Parathyroid adenoma (tissue), 2 donors: ENCODE measurements around the gene C16orf96.

Source experiments
- H2AFZ ChIP-seq: fragments of 300-600 bp; sonication (generic); one replicate; pipeline ENCODE4 v1.7.0; 2017; ENCODE audit warnings: antibody characterized with exemption, mild to moderate bottlenecking
- H3K27ac ChIP-seq: fragments of 300-600 bp; sonication (generic); one replicate; pipeline ENCODE4 v1.7.0; 2017
- H3K27me3 ChIP-seq: fragments of 300-600 bp; sonication (generic); one replicate; pipeline ENCODE4 v1.7.0; 2017; ENCODE audit warnings: low read length; ENCODE audit not compliant: control insufficient read depth, insufficient read depth
- H3K36me3 ChIP-seq: fragments of 300-600 bp; sonication (generic); one replicate; pipeline ENCODE4 v1.7.0; 2017; ENCODE audit warnings: low read length; ENCODE audit not compliant: control insufficient read depth, insufficient read depth
- H3K4me1 ChIP-seq: fragments of 300-600 bp; sonication (generic); one replicate; pipeline ENCODE4 v1.7.0; 2017; ENCODE audit warnings: control low read depth
- H3K4me2 ChIP-seq: fragments of 300-600 bp; sonication (generic); one replicate; pipeline ENCODE4 v1.7.0; 2017; ENCODE audit warnings: low read length
- H3K4me3 ChIP-seq: fragments of 300-600 bp; sonication (generic); one replicate; pipeline ENCODE4 v1.7.0; 2017; ENCODE audit warnings: low read depth, low read length
- H3K79me2 ChIP-seq: fragments of 300-600 bp; sonication (generic); one replicate; pipeline ENCODE4 v1.7.0; 2017; ENCODE audit warnings: control low read depth
- H3K9ac ChIP-seq: fragments of 300-600 bp; sonication (generic); one replicate; pipeline ENCODE4 v1.7.0; 2017; ENCODE audit warnings: mild to moderate bottlenecking
- H3K9me3 ChIP-seq: fragments of 300-600 bp; sonication (generic); one replicate; pipeline ENCODE4 v1.7.0; 2017; ENCODE audit warnings: low read length; ENCODE audit not compliant: control insufficient read depth
- CTCF ChIP-seq: fragments of 300-600 bp; sonication (generic); IDR thresholded peaks from one replicate; pipeline ENCODE4 v1.7.0; 2017; ENCODE audit warnings: antibody characterized with exemption, mild to moderate bottlenecking
- donor health status: primary hyperparathyroidism.

C16orf96 gene

GRCh38 chr16:4556112-4556511 lies at the start of gene C16orf96:
Gene C16orf96 (plus strand): TSS chr16:4556340. CDS start chr16:4556490, 150 bp downstream.
- Histone ChIP-seq H3K27me3 (no peaks in the 10 kb centered on the region), H3K27ac (no peak within 1 kb of the TSS), H3K9ac (no peak within 1 kb of the TSS), H3K79me2 (no peaks in the 10 kb centered on the region), H3K4me1 (peaks cover 13% of the 10 kb centered on the region), H3K4me3 (no peak within 1 kb of the TSS), H3K9me3 (no peaks in the 10 kb centered on the region), H2AFZ (no peak within 1 kb of the TSS), H3K36me3 (no peaks in the 10 kb centered on the region), H3K4me2 (no peak within 1 kb of the TSS)
- no peak for TF ChIP-seq CTCF

DNA sequence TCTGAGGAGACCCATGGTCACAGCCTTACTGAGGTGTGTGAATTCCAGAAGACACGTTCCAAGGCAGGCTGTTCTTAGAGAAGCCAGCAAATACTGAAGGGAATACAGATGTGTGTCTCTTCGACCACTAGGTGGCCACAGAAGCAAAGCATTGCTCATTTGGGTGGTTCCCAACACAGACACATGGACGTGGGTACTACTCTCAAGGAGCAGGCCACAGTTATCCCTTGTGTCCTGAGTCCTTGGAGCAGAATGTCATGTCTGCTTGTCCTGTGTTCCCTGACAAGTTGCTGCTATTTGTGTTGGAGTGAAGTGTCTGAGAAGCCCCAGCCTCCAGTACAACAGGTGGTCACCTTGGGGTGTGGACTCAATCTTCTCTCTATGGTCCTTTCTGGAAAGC lies 49.7 kb upstream of the C16orf96 start:
- no peaks in the 10 kb centered on the region for H3K9me3 ChIP-seq
- no peak overlapping the region for H2AFZ ChIP-seq
- no peaks in the 10 kb centered on the region for H3K4me1 ChIP-seq
- H3K79me2 ChIP-seq = peaks cover 3% of the 10 kb centered on the region
- TF ChIP-seq CTCF = peak; percentile 80
- H3K4me3 ChIP-seq = no peak overlapping the region
- no peaks in the 10 kb centered on the region for H3K27me3 ChIP-seq
- H3K4me2 ChIP-seq = no peak overlapping the region
- no peak overlapping the region for H3K27ac ChIP-seq
- no peak overlapping the region for H3K9ac ChIP-seq
- H3K36me3 ChIP-seq = no peaks in the 10 kb centered on the region

DNA sequence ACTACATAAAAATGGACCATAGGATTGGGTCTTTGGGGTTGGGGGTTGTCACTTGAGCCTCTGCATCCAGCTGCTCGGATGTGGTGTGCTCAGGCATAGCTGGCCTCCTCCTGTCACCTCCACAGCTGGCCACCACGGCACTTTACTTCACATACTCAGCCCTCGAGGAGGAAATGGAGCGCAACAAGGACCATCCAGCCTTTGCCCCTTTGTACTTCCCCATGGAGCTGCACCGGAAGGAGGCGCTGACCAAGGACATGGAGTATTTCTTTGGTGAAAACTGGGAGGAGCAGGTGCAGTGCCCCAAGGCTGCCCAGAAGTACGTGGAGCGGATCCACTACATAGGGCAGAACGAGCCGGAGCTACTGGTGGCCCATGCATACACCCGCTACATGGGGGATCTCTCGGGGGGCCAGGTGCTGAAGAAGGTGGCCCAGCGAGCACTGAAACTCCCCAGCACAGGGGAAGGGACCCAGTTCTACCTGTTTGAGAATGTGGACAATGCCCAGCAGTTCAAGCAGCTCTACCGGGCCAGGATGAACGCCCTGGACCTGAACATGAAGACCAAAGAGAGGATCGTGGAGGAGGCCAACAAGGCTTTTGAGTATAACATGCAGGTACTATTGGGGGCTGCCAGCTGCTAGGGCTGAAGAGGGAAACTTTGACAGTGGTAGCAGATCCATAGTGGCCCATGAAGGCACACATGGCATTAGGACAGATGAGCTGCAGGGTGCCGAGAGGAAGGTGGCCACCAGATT lies 48.4 kb upstream of the C16orf96 start:
- H3K9ac ChIP-seq = no peak overlapping the region
- H3K27me3 ChIP-seq = no peaks in the 10 kb centered on the region
- TF ChIP-seq CTCF = no peak
- H3K4me2 ChIP-seq = no peak overlapping the region
- no peak overlapping the region for H3K27ac ChIP-seq
- no peaks in the 10 kb centered on the region for H3K9me3 ChIP-seq
- no peaks in the 10 kb centered on the region for H3K36me3 ChIP-seq
- H3K4me1 ChIP-seq = no peaks in the 10 kb centered on the region
- H3K79me2 ChIP-seq = peaks cover 3% of the 10 kb centered on the region
- no peak overlapping the region for H2AFZ ChIP-seq
- H3K4me3 ChIP-seq = no peak overlapping the region

GRCh38 chr16:4508806-4509205 lies 47.3 kb upstream of the C16orf96 start:
- no peaks in the 10 kb centered on the region for H3K36me3 ChIP-seq
- no peaks in the 10 kb centered on the region for H3K27me3 ChIP-seq
- no peak overlapping the region for H2AFZ ChIP-seq
- H3K9me3 ChIP-seq = no peaks in the 10 kb centered on the region
- no peak overlapping the region for H3K9ac ChIP-seq
- no peak overlapping the region for H3K27ac ChIP-seq
- no peaks in the 10 kb centered on the region for H3K4me1 ChIP-seq
- H3K4me2 ChIP-seq = no peak overlapping the region
- H3K79me2 ChIP-seq = no peaks in the 10 kb centered on the region
- H3K4me3 ChIP-seq = no peak overlapping the region
- TF ChIP-seq CTCF = no peak

DNA sequence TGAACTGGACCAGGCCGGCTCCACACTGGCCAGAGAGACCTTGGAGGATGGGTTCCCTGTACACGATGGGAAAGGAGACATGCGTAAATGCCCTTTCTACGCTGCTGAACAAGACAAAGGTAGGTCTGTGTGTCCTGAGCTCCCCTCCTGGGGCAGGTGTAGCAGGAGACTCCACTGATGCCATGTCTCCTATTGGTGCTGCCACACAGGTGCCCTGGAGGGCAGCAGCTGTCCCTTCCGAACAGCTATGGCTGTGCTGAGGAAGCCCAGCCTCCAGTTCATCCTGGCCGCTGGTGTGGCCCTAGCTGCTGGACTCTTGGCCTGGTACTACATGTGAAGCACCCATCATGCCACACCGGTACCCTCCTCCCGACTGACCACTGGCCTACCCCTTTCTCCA lies 46.7 kb upstream of the C16orf96 start:
- H3K27me3 ChIP-seq = no peaks in the 10 kb centered on the region
- H3K79me2 ChIP-seq = no peaks in the 10 kb centered on the region
- no peaks in the 10 kb centered on the region for H3K4me1 ChIP-seq
- H3K27ac ChIP-seq = no peak overlapping the region
- H3K9me3 ChIP-seq = no peaks in the 10 kb centered on the region
- no peak overlapping the region for H3K4me3 ChIP-seq
- H2AFZ ChIP-seq = no peak overlapping the region
- no peak overlapping the region for H3K9ac ChIP-seq
- H3K4me2 ChIP-seq = no peak overlapping the region
- H3K36me3 ChIP-seq = no peaks in the 10 kb centered on the region
- no peak for TF ChIP-seq CTCF
